Activated CD4-positive, CD25-positive, alpha-beta regulatory T cell (primary cell): ENCODE results near the gene ADIG.
"Not testable (repeated sequence)": the region's sequence is repeated elsewhere in the genome, so short reads cannot be mapped to it uniquely, and the experiment has no call there.

Source experiments
- DNase-seq, 4 experiments: peaks; one replicate each; lab custom pipeline; 2025; lab: John Stamatoyannopoulos, UW

The ADIG gene

DNA sequence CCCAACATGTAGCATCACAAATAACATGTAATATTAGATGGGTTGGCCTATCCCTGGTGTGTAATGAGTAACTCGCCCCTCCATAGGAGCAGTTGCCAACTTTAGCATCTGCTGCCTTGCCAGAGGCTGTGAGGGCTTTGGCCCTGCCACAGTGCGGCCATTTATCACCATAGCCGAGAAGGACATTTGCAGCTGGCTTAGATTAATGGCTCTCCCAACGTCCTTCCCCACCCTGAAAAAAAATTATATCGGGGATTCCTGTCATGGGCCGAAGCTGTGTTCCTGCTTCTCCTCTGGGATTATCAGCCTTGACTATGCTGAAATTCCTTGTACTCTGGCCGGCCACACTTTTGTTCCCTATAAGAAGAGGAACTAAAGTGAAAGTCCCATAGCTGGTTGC lies 7.6 kb upstream of the ADIG start:
- DNase-seq = no peak

GRCh38 chr20:38579219-38579910 lies 1.6 kb upstream of the ADIG start:
- DNase-seq = no peak

GRCh38 chr20:38579921-38580320 lies 1.1 kb upstream of the ADIG start:
- DNase-seq = no peak

DNA sequence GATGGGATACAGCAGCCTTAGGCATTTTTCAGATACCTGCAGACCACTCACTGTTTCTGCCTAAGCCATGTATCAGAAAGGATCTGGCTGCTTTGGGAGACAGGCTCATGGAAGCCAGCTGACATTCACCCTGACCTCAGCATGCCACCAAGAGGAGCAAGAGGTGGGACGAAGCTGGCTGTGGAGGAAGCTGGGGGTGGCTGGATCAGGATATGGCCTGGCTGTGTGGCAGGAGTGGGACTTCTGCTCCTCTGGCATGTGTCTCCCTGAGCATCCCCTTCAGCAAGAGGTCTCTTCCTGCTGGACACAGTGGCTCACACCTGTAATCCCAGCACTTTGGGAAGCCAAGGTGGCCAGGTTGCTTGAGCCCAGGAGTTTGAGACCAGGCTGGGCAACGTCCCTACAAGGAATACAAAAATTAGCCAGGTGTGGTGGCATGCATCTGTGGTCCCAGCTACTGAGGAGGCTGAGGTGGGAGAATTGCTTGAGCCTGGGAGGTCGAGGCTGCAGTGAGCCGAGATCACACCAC lies 897 bp downstream of the ADIG start:
- DNase-seq = no peak

GRCh38 chr20:38583306-38583705 lies 2.3 kb downstream of the ADIG start:
- no peak for DNase-seq

GRCh38 chr20:38584099-38584763 lies 3.2 kb downstream of the ADIG start:
- no peak for DNase-seq

GRCh38 chr20:38585404-38586180 lies 4.6 kb downstream of the ADIG start:
- no peak for DNase-seq

DNA sequence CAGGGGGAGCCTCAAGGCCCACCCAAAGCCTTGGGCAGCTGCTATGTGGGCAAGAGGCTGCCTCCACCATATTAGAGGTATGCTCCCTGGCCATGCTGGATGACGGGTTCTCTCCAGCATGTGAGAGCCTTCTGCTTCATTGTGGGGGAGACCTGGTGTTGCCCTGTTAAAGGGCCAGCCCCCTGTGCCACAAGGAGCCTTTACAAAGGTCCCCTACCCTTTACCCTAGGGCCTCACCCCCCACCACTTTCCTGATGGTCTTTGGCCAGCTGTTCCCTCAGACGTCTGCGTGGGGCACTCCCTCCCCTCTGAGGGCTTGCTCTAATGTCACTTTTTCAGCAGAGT lies 5.2 kb downstream of the ADIG start:
- no peak for DNase-seq

- no peak for DNase-seq
Measured at GRCh38 chr20:38588303-38588702, 7.3 kb downstream of the ADIG start.

GRCh38 chr20:38589351-38589750 lies 8.4 kb downstream of the ADIG start:
- no peak for DNase-seq

DNA sequence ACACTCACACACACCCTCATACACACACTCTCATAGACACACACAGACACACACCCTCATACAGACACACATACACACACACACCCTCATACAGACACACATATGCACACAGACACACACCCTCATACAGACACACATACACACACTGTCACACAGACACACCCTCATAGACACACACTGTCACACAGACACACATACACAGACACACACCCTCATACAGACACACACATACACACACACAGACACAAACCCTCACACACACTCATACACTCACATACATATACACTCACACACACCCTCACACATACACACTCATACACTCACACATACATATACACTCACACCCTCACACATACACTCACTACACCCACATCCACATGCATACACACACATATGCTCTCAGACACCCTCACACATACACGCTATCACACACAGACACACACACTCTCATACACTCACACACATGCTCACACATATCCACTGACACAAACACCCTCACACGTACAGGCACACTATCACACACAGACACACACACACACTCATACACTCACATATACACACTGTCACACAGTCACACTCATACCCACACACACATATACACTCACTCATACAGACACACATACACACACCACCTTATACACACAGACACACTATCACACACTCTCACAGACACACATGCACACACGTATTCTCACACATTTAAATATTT lies 9.1 kb downstream of the ADIG start:
- DNase-seq = no peak

DNA sequence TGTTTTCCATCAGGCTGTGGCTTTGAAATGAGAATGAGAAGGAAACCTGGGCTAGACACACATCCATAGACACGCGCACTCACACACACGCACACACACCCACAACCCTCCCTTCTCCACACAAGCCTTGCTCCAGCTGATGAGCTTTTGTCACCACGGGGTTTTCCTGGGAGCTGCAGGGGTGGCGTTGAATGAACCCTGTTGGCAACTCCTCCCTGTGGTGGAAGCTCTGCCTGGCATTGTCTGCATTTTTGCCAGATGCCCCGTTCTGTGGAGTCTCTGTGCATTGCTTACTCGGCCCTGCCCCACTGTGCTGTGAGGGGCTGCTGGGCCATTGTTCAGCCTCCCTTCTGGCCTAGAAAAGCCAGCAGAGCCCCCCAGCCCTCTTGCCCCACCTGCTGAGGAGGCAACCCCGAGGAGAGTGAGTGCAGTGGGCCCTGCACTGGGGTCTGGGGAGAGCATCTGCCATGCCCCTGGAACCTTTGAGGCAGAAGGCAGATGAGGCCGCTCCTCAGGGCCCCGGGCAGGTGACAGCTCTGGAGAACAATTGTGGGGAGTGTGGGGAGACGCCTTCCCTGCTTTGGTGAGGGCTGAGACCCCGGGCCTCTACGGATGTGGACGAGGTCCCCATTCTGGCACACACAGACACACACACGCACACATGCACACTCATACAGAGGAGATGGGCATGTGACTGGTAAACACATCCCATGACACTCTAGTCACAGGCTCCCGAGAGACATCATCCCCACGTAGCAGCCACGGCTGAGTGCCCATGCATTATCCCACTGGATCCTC lies 9.9 kb downstream of the ADIG start:
- DNase-seq = no peak

DNA sequence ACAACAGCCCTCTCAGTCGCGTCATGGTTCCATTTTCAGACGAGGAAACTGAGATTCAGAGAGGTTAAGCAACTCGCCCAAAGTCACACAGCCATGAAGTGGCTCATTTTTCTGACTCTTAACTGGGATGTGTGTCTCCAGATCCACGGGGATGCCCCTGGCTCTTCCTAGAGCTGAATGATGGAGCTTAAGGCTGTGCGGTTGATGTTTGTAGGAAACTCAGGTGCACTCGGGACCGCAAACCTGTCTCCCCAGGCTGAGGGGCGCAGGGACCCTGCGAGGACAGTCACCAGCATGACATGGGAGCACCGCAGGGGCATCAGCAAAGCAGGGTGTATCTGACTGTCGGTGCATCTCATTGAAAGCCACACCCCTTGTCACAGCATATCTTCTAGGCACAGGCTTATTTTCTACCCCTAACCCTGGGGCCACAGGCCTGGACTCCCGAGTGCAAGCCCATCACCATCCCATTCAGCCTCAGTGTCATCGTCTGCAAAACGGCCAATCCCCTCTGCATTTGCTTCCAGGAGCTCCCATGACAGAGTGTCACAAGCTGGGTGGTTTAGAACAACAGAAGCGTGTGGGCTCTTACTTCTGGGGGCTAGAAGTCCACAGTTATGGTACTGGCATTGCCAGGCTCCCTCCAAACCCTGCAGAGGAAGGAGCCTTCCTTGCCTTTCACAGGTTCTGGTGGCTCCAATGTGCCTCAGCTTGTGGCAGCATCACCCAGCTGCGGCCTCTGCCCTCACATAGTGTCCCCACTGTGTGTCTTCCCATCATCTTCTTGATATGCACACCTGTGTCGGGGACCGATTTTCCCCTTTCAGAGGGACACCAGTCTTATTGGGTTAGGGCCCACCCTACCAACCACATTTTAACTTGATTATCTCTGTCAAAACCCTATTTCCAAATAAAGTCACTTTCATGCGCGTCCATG lies 10.7 kb downstream of the ADIG start:
- no peak for DNase-seq

- DNase-seq = not testable (repeated sequence)
Measured at GRCh38 chr20:38592411-38592790, 11.4 kb downstream of the ADIG start.

DNA sequence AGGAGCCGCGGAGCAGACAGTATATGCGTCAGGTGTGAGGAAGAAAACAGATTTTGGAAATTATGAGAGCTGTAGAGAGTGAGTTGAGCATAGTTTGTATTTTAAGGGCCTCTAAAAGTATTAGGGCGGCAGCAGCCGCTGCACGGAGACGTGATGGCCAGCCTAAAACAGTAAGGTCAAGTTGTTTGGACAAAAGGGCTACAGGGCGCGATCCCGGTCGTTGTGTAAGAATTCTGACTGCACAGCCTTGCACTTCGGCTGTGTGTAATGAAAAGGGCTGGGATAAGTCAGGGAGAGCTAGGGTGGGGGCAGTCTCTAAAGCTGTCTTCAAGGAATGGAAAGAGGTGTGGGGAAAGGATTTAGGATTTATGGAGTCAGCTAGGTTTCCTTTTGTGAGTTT lies 13.3 kb downstream of the ADIG start:
- DNase-seq = not testable (repeated sequence)

GRCh38 chr20:38595886-38596285 lies 14.9 kb downstream of the ADIG start:
- DNase-seq = not testable (repeated sequence)

DNA sequence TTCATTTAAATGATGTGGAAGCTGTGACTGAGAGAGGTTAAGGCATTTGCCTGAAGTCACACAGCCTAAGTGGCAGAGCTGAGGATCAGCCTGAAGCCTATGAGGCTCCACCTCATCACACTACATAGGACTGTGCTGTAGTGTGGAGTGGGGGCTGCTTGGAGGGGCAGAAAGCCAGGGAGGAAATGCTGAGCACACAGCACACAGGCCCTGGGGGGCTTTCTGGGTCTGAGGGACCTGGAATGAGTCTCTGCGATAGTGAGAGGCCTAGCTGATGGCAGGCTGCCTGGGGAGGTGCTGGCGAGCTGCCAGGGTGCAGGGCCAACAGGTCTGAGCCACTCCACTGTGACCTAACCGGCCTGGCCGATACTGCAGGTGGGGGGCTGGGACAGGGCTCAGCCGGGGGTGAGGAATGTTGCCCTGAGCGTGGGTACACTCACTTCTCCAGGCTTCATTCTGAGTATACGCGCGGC lies 18.4 kb downstream of the ADIG start:
- DNase-seq = no peak

GRCh38 chr20:38600057-38600456 lies 19.1 kb downstream of the ADIG start:
- DNase-seq = no peak

GRCh38 chr20:38601216-38602184 lies 20.5 kb downstream of the ADIG start, which contains the start of gene ARHGAP40:
ARHGAP40 (plus strand) TSS chr20:38601809.
- no peak for DNase-seq
